ENCODE measurements around the gene ULK1.

The ULK1 gene

GRCh38 chr12:131896811-131897270 is 2.4 kb downstream of the ULK1 start:
- no peak for DNase-seq
- no peak overlapping the region for H3K4me3 ChIP-seq (ENCODE audit: low read length)
- H3K4me1 ChIP-seq (ENCODE audit: control insufficient read depth, low read depth, low read length), result no peaks in the 10 kb centered on the region
- WGBS (ENCODE audit: extremely low coverage, insufficient coverage, low lambda C conversion rate), result no CpG with 5 or more reads among the region's 14 CpGs
- H3K4ac ChIP-seq (ENCODE audit: low read depth, low read length), result no peak overlapping the region
- no peak overlapping the region for H2AK5ac ChIP-seq (ENCODE audit: low read length)
- peaks cover 10% of the 10 kb centered on the region for H3K79me2 ChIP-seq (ENCODE audit: control insufficient read depth, insufficient read depth, low read length)
- peaks cover 14% of the 10 kb centered on the region for H3K79me1 ChIP-seq (ENCODE audit: low read length)
- H3K56ac ChIP-seq (ENCODE audit: low read length), result peak overlapping the region; percentile 82
- no peak overlapping the region for H3K18ac ChIP-seq (ENCODE audit: low read length)
- H3K36me3 ChIP-seq (ENCODE audit: control insufficient read depth, insufficient read depth, low read length), result no peaks in the 10 kb centered on the region
- H3K9ac ChIP-seq (ENCODE audit: low read length), result peak overlapping the region; percentile 69
- H3K27ac ChIP-seq (ENCODE audit: low read depth, low read length), result no peak overlapping the region
- H2BK15ac ChIP-seq (replicated peaks; ENCODE audit: low read depth), result no peak overlapping the region
- H3K27me3 ChIP-seq (ENCODE audit: insufficient read depth, low read length, poor library complexity), result no peaks in the 10 kb centered on the region
- no peak overlapping the region for H2BK5ac ChIP-seq (ENCODE audit: low read length)
- H3K4me2 ChIP-seq (ENCODE audit: low read length), result peak overlapping the region; percentile 39
- no peak overlapping the region for H3K23ac ChIP-seq (ENCODE audit: low read length)
- no peak overlapping the region for H2BK120ac ChIP-seq (ENCODE audit: low read depth, low read length)
- H4K5ac ChIP-seq (ENCODE audit: low read length), result no peak overlapping the region
- H4K8ac ChIP-seq (ENCODE audit: low read depth, low read length), result no peak overlapping the region

GRCh38 chr12:131897276-131897675 is 2.9 kb downstream of the ULK1 start:
- H2BK5ac ChIP-seq (ENCODE audit: low read length), result no peak overlapping the region
- no peak overlapping the region for H3K4me2 ChIP-seq (ENCODE audit: low read length)
- no peak for DNase-seq
- peaks cover 10% of the 10 kb centered on the region for H3K79me2 ChIP-seq (ENCODE audit: control insufficient read depth, insufficient read depth, low read length)
- no peaks in the 10 kb centered on the region for H3K36me3 ChIP-seq (ENCODE audit: control insufficient read depth, insufficient read depth, low read length)
- H3K27me3 ChIP-seq (ENCODE audit: insufficient read depth, low read length, poor library complexity), result no peaks in the 10 kb centered on the region
- H3K4ac ChIP-seq (ENCODE audit: low read depth, low read length), result no peak overlapping the region
- no peak overlapping the region for H4K8ac ChIP-seq (ENCODE audit: low read depth, low read length)
- no peak overlapping the region for H3K23ac ChIP-seq (ENCODE audit: low read length)
- H3K27ac ChIP-seq (ENCODE audit: low read depth, low read length), result no peak overlapping the region
- no peak overlapping the region for H3K18ac ChIP-seq (ENCODE audit: low read length)
- H2BK15ac ChIP-seq (replicated peaks; ENCODE audit: low read depth), result no peak overlapping the region
- no peak overlapping the region for H4K5ac ChIP-seq (ENCODE audit: low read length)
- H2AK5ac ChIP-seq (ENCODE audit: low read length), result no peak overlapping the region
- no peak overlapping the region for H3K56ac ChIP-seq (ENCODE audit: low read length)
- H3K9ac ChIP-seq (ENCODE audit: low read length), result no peak overlapping the region
- H3K4me1 ChIP-seq (ENCODE audit: control insufficient read depth, low read depth, low read length), result no peaks in the 10 kb centered on the region
- WGBS (ENCODE audit: extremely low coverage, insufficient coverage, low lambda C conversion rate), result no CpG with 5 or more reads among the region's 18 CpGs
- no peak overlapping the region for H2BK120ac ChIP-seq (ENCODE audit: low read depth, low read length)
- peaks cover 16% of the 10 kb centered on the region for H3K79me1 ChIP-seq (ENCODE audit: low read length)
- no peak overlapping the region for H3K4me3 ChIP-seq (ENCODE audit: low read length)

GRCh38 chr12:131897875-131898274 is 3.5 kb downstream of the ULK1 start:
- Histone ChIP-seq H3K27me3 (ENCODE audit: insufficient read depth, low read length, poor library complexity) (no peaks in the 10 kb centered on the region), H2BK15ac (replicated peaks; ENCODE audit: low read depth) (no peak overlapping the region), H3K56ac (ENCODE audit: low read length) (no peak overlapping the region), H4K5ac (ENCODE audit: low read length) (no peak overlapping the region), H3K36me3 (ENCODE audit: control insufficient read depth, insufficient read depth, low read length) (no peaks in the 10 kb centered on the region), H3K4me3 (ENCODE audit: low read length) (no peak overlapping the region), H2BK5ac (ENCODE audit: low read length) (no peak overlapping the region), H3K79me1 (ENCODE audit: low read length) (peaks cover 20% of the 10 kb centered on the region), H3K23ac (ENCODE audit: low read length) (no peak overlapping the region), H3K9ac (ENCODE audit: low read length) (no peak overlapping the region), H4K8ac (ENCODE audit: low read depth, low read length) (no peak overlapping the region), H2AK5ac (ENCODE audit: low read length) (no peak overlapping the region), H2BK120ac (ENCODE audit: low read depth, low read length) (no peak overlapping the region), H3K79me2 (ENCODE audit: control insufficient read depth, insufficient read depth, low read length) (peaks cover 10% of the 10 kb centered on the region), H3K18ac (ENCODE audit: low read length) (no peak overlapping the region), H3K4me1 (ENCODE audit: control insufficient read depth, low read depth, low read length) (no peaks in the 10 kb centered on the region), H3K27ac (ENCODE audit: low read depth, low read length) (no peak overlapping the region), H3K4ac (ENCODE audit: low read depth, low read length) (no peak overlapping the region), H3K4me2 (ENCODE audit: low read length) (no peak overlapping the region)
- WGBS (ENCODE audit: extremely low coverage, insufficient coverage, low lambda C conversion rate), result no CpG with 5 or more reads among the region's 9 CpGs
- no peak for DNase-seq

- Histone ChIP-seq H3K4me3 (ENCODE audit: low read length) (no peak overlapping the region), H3K56ac (ENCODE audit: low read length) (no peak overlapping the region), H2BK120ac (ENCODE audit: low read depth, low read length) (no peak overlapping the region), H3K23ac (ENCODE audit: low read length) (no peak overlapping the region), H4K8ac (ENCODE audit: low read depth, low read length) (no peak overlapping the region), H3K79me1 (ENCODE audit: low read length) (peaks cover 24% of the 10 kb centered on the region), H2BK5ac (ENCODE audit: low read length) (no peak overlapping the region), H2BK15ac (replicated peaks; ENCODE audit: low read depth) (no peak overlapping the region), H3K27ac (ENCODE audit: low read depth, low read length) (no peak overlapping the region), H3K4me1 (ENCODE audit: control insufficient read depth, low read depth, low read length) (no peaks in the 10 kb centered on the region), H3K79me2 (ENCODE audit: control insufficient read depth, insufficient read depth, low read length) (peaks cover 12% of the 10 kb centered on the region), H3K36me3 (ENCODE audit: control insufficient read depth, insufficient read depth, low read length) (no peaks in the 10 kb centered on the region), H2AK5ac (ENCODE audit: low read length) (no peak overlapping the region), H3K18ac (ENCODE audit: low read length) (no peak overlapping the region), H4K5ac (ENCODE audit: low read length) (no peak overlapping the region), H3K9ac (ENCODE audit: low read length) (no peak overlapping the region), H3K4ac (ENCODE audit: low read depth, low read length) (no peak overlapping the region), H3K4me2 (ENCODE audit: low read length) (no peak overlapping the region), H3K27me3 (ENCODE audit: insufficient read depth, low read length, poor library complexity) (no peaks in the 10 kb centered on the region)
- no CpG with 5 or more reads among the region's 6 CpGs for WGBS (ENCODE audit: extremely low coverage, insufficient coverage, low lambda C conversion rate)
- DNase-seq, result no peak
These were observed 6.0 kb downstream of the ULK1 start for GRCh38 chr12:131900397-131900796.

- Histone ChIP-seq H2BK5ac (ENCODE audit: low read length) (no peak overlapping the region), H3K4ac (ENCODE audit: low read depth, low read length) (no peak overlapping the region), H2BK120ac (ENCODE audit: low read depth, low read length) (no peak overlapping the region), H2BK15ac (replicated peaks; ENCODE audit: low read depth) (no peak overlapping the region), H3K79me2 (ENCODE audit: control insufficient read depth, insufficient read depth, low read length) (peaks cover 11% of the 10 kb centered on the region), H4K8ac (ENCODE audit: low read depth, low read length) (no peak overlapping the region), H2AK5ac (ENCODE audit: low read length) (no peak overlapping the region), H3K4me3 (ENCODE audit: low read length) (no peak overlapping the region), H3K23ac (ENCODE audit: low read length) (no peak overlapping the region), H3K18ac (ENCODE audit: low read length) (no peak overlapping the region), H3K9ac (ENCODE audit: low read length) (no peak overlapping the region), H3K27me3 (ENCODE audit: insufficient read depth, low read length, poor library complexity) (no peaks in the 10 kb centered on the region), H3K4me1 (ENCODE audit: control insufficient read depth, low read depth, low read length) (no peaks in the 10 kb centered on the region), H3K36me3 (ENCODE audit: control insufficient read depth, insufficient read depth, low read length) (no peaks in the 10 kb centered on the region), H3K56ac (ENCODE audit: low read length) (no peak overlapping the region), H3K27ac (ENCODE audit: low read depth, low read length) (no peak overlapping the region), H3K4me2 (ENCODE audit: low read length) (no peak overlapping the region), H4K5ac (ENCODE audit: low read length) (no peak overlapping the region), H3K79me1 (ENCODE audit: low read length) (peaks cover 25% of the 10 kb centered on the region)
- WGBS (ENCODE audit: extremely low coverage, insufficient coverage, low lambda C conversion rate), result no CpG with 5 or more reads among the region's 30 CpGs
- no peak for DNase-seq
These were observed 7.3 kb downstream of the ULK1 start for GRCh38 chr12:131901431-131902331.
